ENCODE results near the gene POU1F1. TPM values are rescaled to one million over a fixed set of nuclear protein-coding genes. Genes with fewer than 3 reads are reported as not detected.

POU1F1 gene
- not detected in 2 replicates for total RNA-seq

DNA sequence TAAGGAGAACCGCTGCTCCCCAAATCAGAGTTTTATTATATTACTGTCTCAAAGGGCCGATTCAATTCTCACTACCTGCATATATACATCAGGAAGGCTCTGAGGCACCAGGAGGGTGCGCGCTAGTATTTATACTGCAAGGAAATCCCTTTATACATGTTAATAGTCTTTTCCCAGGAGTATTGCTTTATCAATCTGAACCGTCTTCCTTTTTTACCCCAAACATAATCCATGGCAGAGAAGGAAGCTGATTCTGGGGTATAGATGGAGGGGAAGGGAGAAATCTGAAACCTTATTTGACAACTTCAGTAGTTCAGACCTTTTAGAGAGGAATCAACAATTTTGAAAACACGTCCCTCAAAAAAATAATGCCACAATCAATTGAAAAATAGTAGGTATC, at the start of gene POU1F1:
Gene POU1F1 (minus strand): TSS at position 101 of the 400 bp plus-strand sequence. CDS start 122 bp downstream, outside the sequence.

GRCh38 chr3:87227104-87227834, 49.1 kb downstream of the POU1F1 start, which contains the start of gene CHMP2B:
Gene CHMP2B, plus strand, starts transcription at chr3:87227309. Its CDS starts 214 bp downstream, at chr3:87227523.

Other genes starting within 250 kb of the POU1F1 start
- 26.9 and 34.4 TPM in 2 replicates for gene CHMP2B, start 49.3 kb downstream of the POU1F1 start, total RNA-seq